Epithelial cell of esophagus (primary cell): Measurements from ENCODE around the gene FOXL2NB.

ENCODE experiments used
- DNase-seq: peaks from one replicate; pipeline ENCODE4 v3.0.0; 2010; ENCODE audit warnings: low read depth
- H3K4me3 ChIP-seq: 2 replicates; pipeline ENCODE4 v1.5.1; 2011; ENCODE audit warnings: mild to moderate bottlenecking, low read length, control low read depth
- TF ChIP-seq, protein P1 (sequence below): IDR thresholded peaks from 2 replicates; pipeline ENCODE4 v1.5.1; 2011; ENCODE audit warnings: low read depth, mild to moderate bottlenecking, low read length, control low read depth, inconsistent platforms; ENCODE audit not compliant: insufficient read depth; ENCODE audit errors: missing control alignments

Gene FOXL2NB

DNA sequence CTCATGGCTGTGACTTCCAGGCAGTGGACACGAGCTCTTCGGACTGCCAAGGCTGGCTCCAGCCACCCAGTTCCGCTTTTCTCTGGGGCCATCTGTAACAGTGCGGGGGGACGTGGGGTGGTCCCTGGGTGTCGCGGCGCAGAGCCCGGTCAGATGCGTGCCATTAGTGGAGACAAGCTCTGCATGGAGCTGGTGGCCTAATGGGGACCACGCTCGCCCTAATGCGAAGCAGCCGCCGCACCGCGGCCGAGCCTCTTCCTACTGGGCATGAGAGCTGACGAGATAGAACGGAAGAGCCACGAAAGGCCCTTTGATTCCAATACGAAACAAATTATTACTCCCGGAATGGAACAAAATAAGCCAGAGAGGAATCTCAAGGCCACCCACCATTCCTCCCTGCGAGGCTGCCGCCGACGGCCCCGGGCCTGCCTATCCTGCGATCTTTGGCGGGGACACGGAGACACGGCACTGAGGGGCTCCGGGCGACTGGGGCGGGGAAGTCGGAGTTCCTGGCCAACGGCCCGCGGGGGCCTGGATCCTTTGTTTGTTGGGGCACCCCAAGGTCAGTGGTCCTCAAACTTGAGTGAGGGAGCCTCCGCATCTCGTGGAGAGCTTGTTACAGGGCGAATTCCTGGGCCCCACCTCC lies 18.2 kb upstream of the FOXL2NB start:
- H3K4me3 ChIP-seq, result no peak overlapping the region
- TF ChIP-seq, protein P1, sequence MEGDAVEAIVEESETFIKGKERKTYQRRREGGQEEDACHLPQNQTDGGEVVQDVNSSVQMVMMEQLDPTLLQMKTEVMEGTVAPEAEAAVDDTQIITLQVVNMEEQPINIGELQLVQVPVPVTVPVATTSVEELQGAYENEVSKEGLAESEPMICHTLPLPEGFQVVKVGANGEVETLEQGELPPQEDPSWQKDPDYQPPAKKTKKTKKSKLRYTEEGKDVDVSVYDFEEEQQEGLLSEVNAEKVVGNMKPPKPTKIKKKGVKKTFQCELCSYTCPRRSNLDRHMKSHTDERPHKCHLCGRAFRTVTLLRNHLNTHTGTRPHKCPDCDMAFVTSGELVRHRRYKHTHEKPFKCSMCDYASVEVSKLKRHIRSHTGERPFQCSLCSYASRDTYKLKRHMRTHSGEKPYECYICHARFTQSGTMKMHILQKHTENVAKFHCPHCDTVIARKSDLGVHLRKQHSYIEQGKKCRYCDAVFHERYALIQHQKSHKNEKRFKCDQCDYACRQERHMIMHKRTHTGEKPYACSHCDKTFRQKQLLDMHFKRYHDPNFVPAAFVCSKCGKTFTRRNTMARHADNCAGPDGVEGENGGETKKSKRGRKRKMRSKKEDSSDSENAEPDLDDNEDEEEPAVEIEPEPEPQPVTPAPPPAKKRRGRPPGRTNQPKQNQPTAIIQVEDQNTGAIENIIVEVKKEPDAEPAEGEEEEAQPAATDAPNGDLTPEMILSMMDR, result no peak
- DNase-seq, result no peak

DNA sequence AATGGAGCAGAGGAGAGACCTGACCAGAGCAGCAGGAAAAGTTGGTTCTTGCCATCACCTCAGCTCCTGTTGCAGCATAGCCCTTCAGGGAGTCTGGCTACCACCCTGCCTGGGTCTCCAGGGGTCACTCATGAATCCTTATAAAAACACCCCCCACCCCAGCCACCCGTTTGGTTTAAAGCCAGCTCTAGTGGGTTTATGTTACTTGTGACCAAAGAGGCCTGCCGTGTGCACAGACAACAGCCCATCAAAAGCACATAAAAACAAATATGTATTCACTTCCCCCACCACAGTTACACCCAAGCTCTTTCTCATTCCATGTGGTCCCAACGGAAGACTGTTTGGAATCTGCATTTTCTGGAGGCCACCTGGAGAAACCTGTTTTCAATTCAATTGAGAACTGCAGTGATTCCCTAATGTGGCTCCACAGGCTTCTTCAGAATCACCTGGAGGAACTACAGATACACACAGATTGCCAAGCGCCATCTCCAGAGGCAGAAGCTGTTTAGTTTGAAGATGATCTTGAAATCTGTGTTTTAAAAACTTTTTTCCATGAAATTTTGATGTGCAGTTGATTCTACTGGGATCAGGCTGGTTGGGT lies 13.8 kb upstream of the FOXL2NB start:
- TF ChIP-seq, protein P1, result no peak
- H3K4me3 ChIP-seq, result no peak overlapping the region
- no peak for DNase-seq

DNA sequence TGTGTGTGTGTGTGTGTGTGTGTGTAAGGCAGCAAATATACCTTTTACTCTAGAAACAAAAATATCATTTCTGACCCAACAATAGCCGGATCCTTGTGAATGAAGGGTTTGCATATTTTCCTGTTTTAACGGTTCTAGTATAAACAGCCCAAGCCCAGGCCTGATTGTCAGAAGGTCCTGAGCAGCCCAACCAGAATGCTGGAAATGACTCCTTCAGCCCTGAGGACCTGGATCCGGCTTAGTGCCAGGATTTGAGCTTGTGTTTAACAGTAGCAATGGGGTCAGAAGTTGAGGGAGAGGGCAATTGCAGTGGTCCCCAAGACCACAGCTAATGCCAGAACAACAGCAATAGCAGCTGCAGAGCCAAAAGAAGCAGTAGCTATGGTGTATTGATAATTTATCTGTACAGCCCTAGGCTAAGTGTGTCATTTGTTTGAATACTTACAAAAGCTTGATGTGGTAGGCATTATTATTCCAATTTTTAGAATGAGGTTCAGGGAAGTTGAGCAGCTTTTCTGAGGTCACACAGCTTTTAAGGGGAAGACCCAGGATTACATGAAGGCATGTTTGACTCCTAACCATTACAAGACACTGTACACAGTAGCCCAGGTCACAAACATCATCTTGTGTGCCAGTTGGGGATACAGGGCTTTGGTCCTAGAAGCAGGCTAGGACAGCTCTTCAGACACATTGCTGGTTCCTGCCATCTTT lies 12.9 kb upstream of the FOXL2NB start:
- TF ChIP-seq, protein P1, result no peak
- H3K4me3 ChIP-seq, result no peak overlapping the region

DNA sequence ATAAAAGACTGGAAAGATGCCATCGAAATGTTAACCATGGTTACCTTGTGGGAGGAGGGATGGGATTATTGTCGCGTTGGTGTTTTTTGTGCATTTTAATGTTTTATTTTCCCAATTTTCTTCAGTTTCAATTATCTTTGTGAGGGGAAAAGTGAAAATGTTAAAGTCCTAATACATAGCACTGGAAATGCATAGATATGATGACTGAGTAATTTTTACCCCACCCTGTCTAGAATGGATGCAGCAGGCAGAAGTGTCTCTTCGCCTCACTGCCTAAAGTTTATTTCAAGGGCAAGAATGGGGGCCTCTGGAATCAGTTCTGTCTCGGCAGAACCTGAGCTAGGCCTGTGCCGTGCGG lies 11.5 kb upstream of the FOXL2NB start:
- no peak overlapping the region for H3K4me3 ChIP-seq
- TF ChIP-seq, protein P1, result no peak
- no peak for DNase-seq

More for the DNA sequence above, 12.9 kb upstream of the FOXL2NB start:
- DNase-seq, result no peak

DNA sequence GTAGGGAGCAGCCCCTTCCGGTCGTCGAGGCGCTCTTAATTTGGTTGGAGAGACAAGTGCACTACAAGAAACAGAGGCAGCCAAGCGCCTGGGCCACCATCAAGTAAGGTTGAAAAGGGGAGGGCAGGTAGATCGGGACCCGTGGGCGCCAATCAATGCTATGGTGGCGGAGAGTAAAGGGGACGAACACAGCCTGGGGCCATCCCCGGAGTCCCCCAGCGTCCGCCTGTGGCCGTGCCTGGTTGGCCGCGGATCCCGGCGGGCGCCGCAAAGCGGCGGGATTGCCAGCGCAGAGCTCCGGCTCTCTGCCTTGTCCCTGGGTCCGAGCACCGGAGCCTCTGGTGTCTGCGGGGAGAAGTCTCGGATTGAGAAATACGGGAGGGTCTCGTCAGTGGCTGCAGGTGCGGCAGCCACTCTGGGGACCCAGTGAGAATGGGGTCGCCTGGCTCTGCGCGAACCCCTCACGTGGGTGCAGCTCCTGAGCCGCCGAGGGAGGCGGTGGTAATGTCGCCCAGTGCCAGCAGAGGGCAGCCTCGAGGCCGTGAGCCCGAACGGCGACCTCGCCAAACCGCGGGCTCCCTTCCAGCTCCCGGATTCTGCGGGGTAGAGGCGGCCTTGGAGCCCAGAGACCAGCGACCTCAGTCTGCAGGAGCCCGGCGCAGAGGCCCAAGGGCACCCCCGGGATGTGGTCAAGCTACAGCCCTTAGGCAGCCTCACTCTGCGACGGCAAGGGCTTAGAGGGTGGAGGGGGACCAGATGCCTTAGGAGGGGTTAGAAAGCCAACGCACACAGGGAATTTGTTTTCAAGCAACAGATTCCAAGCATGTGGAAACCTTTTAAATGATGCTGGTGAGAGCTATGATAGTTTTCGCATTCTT lies 10.9 kb upstream of the FOXL2NB start:
- peak; percentile 48 for DNase-seq
- TF ChIP-seq, protein P1, result peak; percentile 82

DNA sequence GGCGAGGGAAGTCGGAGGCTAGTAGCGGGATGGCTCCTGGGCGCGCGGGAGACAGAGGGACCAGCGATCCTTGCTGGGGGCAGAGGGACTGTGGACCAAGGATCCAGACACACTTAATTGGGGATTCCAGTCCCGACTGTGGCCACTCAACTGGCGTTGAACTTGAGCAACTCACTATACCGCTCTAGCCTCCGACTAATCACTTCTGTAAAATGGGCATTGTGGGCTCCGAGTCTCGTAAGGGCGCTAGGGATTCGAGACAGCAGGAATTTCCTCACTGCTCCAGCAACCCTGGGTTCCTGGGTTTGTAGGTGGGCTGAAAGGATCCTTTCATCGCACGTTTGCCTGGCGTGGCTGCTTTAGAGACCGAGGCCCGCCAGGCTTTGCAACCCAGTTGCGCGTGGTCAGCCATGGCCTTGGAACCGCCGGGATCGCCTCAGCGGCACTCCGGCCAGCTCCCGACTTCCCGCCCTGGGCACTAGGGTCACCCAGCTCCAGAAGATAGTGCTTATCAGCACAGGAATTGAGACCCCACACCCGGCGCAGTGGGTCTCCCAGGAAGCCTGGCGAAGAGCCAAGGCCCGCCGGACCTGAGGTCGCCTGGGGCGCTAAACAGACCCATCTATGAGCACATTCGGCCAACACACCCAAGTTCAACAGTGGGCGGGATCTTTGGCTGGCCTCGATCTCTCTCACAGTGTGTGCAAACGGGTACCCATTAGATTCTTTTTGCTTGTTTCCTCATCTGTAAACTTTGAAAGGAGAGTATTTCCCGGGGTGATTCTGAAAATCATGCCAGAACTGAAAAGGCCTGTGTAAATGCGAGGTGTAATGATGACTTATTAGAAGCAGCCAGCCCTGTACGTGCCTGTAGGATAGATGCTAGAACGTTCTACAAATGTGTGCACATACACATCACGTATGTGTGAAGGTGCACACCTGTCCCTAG lies 10.0 kb upstream of the FOXL2NB start:
- DNase-seq, result no peak
- TF ChIP-seq, protein P1, result no peak
- no peak overlapping the region for H3K4me3 ChIP-seq

More for the DNA sequence above, 10.9 kb upstream of the FOXL2NB start:
- H3K4me3 ChIP-seq, result peak overlapping the region; percentile 34
